ENCODE data around the gene LRIT2.

Gene LRIT2, protein sequence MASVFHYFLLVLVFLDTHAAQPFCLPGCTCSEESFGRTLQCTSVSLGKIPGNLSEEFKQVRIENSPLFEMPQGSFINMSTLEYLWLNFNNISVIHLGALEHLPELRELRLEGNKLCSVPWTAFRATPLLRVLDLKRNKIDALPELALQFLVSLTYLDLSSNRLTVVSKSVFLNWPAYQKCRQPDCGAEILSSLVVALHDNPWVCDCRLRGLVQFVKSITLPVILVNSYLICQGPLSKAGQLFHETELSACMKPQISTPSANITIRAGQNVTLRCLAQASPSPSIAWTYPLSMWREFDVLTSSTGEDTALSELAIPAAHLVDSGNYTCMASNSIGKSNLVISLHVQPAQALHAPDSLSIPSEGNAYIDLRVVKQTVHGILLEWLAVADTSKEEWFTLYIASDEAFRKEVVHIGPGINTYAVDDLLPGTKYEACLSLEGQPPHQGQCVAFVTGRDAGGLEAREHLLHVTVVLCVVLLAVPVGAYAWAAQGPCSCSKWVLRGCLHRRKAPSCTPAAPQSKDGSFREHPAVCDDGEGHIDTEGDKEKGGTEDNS

DNA sequence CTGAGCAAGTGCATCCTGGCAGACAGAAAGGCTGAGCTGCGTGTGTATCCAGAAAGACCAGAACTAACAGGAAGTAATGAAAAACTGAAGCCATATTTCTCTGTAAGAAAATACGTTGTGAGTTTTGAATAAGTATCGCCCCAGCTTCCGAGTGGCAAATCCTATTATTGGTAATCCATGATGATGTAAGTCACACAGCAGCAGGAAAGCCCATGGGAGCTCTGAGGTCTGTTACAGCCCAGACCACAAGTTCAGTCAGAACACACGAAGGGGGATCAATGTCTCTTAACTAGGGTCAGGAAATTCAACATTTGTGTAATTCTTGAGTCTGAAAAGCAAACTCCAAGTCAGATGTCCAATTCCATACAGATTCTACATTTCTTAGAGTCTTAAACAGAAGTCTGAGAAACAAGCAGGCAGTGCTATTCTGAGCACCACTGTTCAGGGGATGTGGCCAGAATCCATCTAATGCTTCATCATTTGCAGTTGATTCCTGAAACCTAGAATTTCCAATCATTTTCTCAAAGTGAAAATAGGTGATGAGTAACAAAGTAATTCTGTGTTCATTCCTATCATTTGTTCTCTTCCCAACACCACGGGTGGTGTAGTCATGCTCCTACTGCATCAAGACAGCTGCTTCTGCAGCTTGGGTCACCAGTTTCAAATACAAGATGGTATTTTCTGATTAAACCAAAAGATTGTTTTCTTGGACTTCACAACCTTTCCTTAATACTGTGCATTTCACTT lies at the start of gene LRIT2:
Gene LRIT2 (minus strand): TSS at position 118 of the 747 bp plus-strand sequence. CDS start 24 bp downstream, at position 94.
- no peak for DNase-seq (ENCODE audit: low read depth in 2 of 3, low spot score in 2 of 3)

DNA sequence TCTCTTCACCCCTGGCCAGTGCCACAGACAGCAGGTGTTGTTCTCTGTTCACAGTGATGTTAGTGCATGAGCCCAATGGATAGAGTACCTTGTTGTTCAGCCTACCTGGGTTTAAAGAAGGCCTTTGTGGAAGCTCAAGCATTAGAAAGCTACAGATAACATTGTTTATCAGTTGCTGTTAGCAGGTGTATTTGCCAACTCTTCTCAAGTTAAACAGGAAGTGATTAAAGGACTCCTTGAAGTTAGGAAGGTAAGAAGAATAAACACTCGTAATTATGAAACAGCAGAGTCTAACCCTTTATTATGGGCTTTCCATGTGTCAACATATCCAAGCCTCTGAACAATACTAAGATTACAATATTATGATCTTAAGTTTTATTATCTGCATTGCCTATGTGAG lies 45.4 kb upstream of the LRIT2 start:
- DNase-seq (ENCODE audit: low read depth in 2 of 3, low spot score in 2 of 3) = no peak

DNA sequence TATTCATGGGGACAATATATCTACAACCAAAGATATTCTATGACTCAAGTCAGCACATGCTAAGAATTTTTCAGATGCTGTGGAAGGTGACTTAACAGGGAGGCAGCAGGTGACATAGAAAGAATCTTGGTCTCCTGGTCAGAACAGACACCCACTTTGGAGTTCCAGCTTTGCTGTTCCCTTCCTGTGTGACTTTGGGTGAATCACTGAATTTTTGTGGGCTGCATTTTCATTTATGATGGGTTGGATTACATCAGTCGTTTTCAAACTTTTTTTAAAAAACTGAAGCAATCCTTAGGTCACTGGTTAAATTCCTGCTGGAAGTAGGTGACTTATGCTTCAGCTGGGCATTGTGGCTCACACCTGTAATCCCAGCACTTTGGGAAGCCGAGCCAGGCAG lies 44.4 kb upstream of the LRIT2 start:
- no peak for DNase-seq (ENCODE audit: low read depth in 2 of 3, low spot score in 2 of 3)

DNA sequence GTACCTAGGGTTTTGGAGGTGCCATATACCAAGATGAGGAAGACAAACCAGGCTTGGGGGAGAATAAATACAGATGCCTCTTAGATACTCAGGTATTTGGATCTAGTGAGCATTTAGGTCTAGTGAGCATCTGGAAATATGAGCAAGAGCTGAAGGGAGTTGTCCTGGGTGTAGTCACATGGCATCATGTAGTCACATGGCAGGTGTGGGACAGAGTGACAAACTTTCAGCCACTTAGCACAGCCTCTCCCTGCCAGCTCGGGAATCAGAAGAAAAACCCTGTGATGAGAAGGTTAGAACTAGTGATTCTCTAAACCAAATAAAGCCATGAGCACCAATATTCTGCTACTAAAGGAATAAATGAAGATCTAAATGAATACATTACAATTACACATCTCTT lies 43.8 kb upstream of the LRIT2 start:
- DNase-seq (ENCODE audit: low read depth in 2 of 3, low spot score in 2 of 3) = no peak

DNA sequence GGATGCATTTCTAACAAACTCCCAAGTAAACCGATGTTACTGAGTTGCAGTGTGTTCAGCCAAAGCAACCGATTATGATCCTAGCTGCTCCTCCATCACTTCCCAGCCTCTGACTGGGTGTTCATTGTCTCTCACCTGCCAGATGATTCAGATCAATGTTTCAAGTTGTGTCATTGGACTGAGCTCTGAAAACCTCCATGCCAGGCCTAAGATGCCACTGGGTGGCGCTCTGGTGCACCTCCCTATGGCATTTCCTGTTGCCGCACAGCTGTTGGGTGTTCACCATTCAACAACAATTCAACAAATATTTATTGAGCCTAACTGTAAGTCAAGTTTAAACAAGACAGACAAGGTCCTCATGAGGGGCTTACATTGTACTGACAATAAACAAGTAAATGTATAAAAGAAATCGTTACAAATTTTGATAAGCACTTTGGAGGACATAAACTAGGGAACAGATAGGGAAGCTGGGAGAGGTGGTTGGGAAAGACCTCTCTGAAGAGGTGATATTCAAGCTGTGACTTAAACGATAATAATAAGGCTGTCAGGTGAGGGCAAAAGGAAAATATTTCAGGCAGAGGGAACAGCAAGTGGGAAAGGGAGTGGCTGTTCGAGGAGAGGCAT lies 42.3 kb upstream of the LRIT2 start:
- peak; percentile 32 to 61 (median 44) for DNase-seq (ENCODE audit: low read depth in 2 of 3, low spot score in 2 of 3)

DNA sequence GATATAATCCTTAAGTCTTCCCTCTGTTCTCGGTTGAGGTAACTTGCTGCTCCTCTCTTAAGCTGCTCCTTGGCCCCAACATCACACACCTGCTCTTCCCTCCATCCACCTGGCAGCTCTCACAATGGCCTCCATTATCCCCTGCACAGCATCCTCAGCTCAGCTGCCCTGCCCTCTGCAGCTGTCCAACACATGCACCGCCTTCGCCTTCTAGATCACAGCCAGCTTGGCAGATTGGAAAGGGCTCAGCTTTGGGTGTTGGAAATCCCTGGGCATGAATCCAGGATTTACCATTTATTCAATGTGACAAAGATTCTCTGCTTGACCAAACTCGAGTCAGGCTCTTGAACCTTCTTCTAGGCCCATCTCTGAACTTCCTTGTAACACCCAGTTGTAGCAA lies 40.1 kb upstream of the LRIT2 start:
- DNase-seq (ENCODE audit: low read depth in 2 of 3, low spot score in 2 of 3) = no peak

DNA sequence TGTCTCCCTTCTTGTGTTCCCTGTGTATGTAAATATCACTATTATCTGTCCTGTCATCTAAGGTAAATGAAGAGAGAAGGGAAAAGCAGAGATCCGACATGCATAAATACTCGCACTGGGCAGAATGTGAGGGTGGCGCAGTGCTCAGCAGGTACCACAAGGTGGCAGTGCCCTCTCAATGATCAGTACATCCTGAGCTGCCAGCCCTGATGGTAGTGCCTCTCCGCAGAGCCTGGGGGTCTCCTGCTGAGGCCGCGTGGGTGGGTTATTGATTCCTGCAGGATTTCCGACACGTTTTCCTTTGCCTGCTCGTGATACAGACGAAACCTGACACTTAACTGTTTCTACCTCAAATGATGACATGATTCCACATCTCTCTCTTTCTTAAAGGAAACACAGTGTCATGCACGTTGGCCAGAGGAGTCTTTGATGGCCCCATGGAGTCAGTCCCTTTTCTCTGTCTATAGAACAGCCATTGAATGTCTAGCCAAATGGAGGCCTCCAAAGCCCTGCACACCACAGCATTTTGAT lies 39.3 kb upstream of the LRIT2 start:
- peak; percentile 25 to 44 (median 40) for DNase-seq (ENCODE audit: low read depth in 2 of 3, low spot score in 2 of 3)

DNA sequence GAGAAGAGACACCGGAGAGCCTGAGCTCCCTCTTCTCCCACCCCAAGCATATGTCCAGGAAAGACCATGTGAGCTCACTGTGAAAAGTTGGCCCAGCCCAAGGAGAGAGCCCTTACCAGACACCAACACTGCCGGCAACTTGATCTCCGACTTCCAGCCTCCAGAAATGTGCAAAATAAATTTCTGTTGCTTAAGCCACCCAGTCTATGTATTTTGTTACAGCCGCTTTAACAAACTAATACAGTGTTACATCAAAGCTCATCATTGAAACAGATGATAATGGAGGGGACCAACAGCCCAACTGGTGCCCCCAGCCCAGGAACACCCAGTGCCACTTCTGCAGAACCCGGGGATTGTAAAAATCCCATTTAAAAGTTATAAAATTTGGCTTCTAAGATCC lies 38.4 kb upstream of the LRIT2 start:
- no peak for DNase-seq (ENCODE audit: low read depth in 2 of 3, low spot score in 2 of 3)

DNA sequence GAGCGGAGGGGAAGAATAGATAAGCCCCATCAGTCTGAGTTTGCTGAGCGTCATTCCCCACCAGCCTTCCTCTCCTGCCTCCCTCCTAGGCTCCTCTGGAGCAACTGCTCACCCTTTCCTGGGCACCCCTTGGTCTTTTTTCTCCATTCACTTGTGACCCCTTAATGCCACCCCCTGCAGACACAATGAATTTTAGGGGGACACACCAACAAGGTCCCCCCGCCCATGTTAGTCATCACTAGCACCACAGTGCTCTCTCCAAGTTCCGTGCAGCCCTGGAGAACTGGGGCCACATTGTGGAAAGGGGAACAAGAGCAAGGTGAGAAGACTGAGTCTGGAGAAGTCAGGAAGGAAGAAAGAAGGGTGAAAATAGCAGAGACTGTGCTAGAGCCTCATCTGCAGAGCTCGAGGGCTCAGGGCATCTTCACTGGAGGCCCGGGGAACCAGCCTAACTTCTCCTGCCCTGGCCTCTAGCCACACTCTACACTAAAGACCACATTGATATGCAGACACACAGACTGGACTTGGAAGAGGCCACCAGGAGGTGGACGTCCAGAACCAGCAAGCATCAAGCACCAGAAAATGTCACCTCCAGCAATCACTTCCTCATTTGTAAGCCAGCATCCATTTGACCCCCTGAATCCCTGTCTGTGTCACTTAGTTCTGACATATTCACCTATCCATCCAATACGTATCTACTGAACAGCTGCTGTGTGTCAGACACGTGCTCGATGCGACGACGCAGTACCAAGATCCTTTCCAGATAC lies 37.0 kb upstream of the LRIT2 start:
- no peak for DNase-seq (ENCODE audit: low read depth in 2 of 3, low spot score in 2 of 3)

DNA sequence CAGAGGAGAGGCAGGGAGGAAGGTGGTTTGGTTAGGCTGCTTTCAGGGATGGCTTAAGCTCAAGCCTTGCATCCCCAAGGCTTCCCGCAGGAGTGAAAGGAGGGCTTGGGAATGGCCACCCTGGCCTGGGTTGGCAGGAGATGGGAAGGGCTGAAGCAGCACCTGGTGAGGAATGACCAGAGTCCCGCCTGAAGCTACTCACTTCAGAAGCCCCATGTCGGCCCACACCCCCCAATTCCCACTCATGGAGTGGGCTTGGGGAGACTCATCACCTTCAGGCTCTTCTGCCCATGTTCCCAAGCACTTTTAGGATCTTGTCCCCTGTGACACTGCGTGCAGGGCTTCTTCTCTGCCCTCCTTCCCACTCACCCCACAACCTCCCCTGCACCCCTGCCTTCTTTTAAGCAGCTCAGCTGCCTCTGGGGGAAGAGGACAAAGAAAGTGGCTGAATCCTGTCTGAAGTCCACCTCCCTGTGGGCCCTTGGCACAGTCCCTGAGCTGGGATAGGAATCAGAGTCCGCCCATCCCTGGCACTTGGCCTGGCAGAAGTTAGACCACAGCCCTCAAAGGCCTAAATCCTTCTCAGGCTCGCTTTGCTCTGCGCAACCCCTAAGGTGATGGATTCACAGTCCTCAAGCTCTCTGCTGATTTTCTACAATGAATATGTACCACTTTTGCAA lies 36.0 kb upstream of the LRIT2 start:
- DNase-seq (ENCODE audit: low read depth in 2 of 3, low spot score in 2 of 3) = no peak

DNA sequence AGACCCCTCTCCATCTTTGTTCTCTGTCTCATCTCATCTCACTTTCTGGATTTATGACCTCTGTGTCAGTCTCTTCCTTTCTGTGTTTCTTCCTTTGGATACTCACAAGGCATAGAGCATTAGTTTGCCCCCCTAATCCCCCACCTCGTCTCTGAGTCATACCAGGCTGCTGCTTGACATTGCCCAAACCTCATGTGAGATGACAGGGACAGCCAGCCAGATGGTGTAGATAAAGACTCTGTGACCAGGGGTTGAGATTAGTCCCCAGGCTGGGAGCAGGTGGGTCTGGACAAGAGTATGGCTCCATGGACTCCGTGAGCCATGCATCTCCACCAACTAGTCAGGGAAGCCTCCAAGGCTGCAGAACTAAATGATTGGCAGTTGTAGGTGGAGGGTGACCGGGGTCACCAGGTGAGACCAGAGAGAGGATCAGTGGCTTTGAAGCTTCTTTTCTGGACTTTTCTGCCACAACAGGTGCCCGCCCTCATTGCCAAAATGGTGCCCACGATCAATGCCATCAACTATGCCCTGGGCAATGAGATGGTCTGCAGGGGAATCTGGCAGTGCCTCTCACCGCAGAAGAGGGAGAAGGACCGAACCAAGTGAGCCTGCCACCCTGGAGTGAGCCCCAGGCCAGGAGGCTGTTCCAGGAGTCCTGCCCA lies 32.8 kb upstream of the LRIT2 start:
- DNase-seq (ENCODE audit: low read depth in 2 of 3, low spot score in 2 of 3) = no peak

DNA sequence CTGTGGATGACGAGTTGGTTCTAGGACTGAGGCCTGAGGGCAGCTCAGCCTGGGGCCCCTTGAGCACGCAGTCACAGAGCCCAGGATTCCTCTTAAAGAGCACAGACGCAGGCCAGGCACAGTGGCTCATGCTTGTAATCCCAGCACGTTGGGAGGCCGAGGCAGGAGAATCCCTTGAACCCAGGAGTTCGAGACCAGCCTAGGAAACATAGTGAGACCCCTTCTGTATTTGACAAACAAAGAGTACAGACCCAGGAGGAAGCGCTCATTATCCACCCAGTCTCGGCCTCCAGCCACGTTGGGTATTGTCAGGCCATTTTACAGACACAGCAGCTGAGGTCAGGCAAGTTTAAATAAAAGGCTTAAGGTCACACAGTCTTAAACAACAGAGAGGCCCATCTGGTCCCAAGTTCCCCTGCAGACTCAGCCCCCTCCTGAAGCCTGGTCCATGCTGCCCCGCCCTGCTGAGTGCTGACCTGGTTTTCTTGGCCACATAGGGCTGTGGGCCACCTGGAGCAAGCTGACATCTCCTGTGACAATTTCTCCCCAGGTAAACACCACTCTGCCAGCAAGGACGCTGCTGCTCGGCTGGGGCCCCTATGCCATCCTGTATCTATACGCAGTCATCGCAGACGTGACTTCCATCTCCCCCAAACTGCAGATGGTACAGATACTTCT lies 32.1 kb upstream of the LRIT2 start:
- DNase-seq (ENCODE audit: low read depth in 2 of 3, low spot score in 2 of 3) = no peak

DNA sequence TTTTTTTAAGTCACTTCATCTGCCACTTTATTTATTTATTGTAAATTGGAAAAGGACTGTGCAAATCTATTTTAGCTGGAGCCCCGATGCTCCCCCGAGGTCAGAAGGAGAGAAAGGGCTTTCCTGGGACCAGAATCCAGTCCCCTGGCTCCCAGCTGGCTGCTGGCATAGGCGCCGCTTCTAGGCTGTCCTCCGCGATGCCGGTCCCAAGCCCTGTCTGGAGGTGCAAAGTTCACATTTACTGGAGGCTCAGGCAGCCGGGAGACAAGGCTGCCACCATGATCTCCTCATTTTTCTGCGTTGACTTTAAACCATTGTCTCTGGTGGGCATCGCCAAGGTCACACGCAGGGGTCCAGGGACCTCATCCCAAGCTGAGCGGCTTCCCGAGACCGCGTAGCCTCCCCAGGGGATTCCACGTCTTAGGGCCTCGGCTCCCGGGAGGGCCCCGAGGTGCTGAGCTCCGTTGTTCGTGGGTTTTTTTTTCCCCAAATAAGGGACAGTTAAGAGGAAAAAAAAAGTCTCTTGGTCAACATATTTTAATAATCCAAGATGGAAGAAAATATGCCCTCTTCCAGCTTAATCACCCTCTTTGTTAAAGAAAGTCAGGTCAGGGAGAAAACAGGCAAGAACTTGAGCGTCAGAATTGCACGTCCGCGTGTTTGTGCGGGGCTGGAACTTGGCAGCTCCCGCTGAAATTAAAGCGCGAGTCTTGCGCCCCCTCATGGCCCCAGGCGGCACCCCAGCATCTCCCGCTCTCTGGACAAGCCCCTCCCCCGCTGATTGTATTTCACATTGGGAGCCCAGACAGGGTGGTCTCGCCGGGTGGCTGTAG lies 31.4 kb upstream of the LRIT2 start:
- DNase-seq (ENCODE audit: low read depth in 2 of 3, low spot score in 2 of 3) = peak in 2 of 3 experiments; percentile 31

DNA sequence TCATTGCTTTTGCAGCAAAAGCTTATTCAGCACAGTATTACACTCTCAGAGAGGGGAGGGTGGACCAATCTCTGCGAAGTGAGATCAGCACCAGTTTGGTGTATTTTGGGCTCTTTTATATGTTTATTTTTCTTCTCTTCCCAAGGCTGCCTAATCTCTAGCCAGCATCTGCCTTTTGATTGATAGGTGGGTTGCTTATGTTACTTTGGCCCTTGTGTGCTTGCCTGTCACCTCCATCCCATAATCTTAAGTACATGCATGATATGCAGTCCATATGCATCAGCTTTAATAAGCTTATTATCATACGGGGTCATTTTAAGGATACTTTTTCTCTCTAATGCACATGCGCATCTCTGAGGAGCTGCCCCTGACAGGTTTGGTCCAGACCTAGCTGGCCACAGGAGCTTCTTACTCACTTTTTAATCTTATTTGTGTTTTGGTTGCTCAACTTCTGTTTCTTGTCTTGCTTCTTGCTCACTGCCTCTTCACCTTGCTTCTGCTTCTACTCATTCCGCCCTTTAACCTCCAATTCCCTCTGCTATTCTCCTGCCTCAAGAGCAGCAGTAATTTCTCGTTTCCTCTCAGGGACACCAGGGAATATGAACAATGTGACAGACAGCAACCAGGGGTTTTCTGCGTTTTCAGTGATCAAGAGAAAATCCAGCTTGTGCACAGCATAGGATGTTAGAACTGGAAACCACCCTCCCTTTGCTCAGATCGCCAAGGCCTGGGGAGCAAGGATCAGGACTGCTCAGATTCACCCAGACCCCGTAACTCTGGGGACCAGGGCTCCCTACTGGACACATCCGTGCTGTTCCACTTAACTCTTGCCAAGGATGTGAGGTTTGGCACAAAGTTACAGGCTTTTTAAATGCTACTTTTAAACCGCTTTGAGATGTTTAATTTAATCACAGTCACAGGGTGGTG lies 29.5 kb upstream of the LRIT2 start:
- no peak for DNase-seq (ENCODE audit: low read depth in 2 of 3, low spot score in 2 of 3)

DNA sequence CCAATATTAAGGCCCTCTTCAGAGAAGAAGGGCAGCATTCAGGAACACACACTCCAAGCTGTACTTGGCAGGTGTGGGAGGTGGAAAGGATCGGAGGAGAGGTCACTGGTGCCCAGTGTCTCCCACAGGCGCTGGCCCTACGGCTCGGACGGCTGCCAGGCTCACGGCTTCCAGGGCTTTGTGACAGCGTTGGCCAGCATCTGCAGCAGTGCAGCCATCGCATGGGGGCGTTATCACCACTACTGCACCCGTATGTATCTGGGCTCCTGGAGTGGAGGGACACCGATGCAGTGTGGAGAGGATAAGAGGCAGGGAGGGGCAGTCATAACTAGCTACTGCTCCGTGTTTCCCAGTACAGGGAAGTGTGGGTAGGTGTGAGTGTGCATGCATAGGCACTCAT lies 23.4 kb upstream of the LRIT2 start:
- DNase-seq (ENCODE audit: low read depth in 2 of 3, low spot score in 2 of 3) = no peak

DNA sequence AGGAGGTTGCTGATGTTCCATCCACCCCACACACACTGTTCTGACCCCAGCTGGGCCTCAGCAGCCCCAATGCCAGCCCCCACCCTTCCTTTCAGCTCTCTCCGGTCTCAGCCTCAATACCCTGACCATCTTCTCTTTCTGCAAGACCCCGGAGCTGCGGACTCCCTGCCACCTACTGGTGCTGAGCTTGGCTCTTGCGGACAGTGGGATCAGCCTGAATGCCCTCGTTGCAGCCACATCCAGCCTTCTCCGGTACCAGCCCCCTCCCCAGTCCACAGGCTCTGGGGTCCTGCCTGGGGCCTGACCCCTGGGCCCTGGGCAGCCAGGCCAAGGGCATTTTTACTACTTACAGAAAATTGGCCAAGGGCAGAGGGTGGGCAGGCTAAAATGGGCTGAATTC lies 22.2 kb upstream of the LRIT2 start:
- no peak for DNase-seq (ENCODE audit: low read depth in 2 of 3, low spot score in 2 of 3)

DNA sequence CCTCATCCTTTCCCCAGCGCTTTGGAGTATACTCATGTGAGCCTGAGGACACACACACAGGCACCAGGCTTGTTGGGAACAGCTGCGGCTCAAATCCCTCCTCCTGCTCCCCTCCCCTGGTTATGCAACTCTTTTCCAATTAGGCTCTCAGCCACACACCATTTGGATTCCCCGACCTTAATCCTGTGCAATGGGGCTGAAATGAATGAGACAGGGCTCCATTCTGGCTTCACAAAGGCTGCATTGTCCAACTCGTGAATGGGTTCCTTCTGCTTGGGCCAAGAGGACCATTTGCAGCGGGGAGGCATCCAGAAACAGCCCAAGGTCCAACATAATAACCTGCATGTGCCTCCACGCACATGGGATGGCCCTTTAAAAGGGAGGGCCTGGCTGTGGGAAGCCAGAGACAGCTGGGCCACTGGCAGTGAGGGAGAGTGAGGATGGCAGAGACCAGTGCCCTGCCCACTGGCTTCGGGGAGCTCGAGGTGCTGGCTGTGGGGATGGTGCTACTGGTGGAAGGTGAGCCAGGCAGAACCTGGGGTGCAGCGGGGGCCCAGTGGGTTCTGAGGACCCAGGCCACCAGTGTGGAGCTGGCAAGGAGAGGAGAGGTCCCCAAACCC lies 19.4 kb upstream of the LRIT2 start, which contains the start of gene RGR:
Gene RGR (plus strand): TSS at position 403 of the 620 bp plus-strand sequence. CDS start 38 bp downstream, at position 441.
- DNase-seq (ENCODE audit: low read depth in 2 of 3, low spot score in 2 of 3) = no peak
